ENCODE measurements around the gene KIAA1586.

The KIAA1586 gene

DNA sequence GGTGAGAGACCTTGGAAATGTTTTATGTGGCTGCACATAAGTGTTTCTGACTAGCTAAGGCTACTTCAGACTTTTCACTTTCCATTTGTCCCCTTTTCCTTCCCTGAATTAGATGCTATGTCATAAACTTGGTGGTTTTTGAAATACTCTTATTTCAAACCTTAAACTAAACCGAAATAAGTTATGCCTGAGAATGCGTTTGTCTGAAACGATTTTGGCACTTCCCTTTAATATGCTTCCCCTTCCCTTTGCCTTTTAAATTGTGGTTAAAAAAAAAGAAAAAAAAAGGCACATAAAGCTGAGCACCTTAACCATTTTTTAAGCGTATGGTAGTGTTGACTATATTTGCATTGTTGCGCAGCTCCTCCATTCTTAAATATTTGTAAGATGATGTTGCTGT lies 57.8 kb downstream of the KIAA1586 start:
- no peak for TF ChIP-seq SIN3A (IDR thresholded peaks at IDR 0.05; ENCODE audit: borderline replicate concordance, insufficient read depth, low read length)
- TF ChIP-seq, protein P1, sequence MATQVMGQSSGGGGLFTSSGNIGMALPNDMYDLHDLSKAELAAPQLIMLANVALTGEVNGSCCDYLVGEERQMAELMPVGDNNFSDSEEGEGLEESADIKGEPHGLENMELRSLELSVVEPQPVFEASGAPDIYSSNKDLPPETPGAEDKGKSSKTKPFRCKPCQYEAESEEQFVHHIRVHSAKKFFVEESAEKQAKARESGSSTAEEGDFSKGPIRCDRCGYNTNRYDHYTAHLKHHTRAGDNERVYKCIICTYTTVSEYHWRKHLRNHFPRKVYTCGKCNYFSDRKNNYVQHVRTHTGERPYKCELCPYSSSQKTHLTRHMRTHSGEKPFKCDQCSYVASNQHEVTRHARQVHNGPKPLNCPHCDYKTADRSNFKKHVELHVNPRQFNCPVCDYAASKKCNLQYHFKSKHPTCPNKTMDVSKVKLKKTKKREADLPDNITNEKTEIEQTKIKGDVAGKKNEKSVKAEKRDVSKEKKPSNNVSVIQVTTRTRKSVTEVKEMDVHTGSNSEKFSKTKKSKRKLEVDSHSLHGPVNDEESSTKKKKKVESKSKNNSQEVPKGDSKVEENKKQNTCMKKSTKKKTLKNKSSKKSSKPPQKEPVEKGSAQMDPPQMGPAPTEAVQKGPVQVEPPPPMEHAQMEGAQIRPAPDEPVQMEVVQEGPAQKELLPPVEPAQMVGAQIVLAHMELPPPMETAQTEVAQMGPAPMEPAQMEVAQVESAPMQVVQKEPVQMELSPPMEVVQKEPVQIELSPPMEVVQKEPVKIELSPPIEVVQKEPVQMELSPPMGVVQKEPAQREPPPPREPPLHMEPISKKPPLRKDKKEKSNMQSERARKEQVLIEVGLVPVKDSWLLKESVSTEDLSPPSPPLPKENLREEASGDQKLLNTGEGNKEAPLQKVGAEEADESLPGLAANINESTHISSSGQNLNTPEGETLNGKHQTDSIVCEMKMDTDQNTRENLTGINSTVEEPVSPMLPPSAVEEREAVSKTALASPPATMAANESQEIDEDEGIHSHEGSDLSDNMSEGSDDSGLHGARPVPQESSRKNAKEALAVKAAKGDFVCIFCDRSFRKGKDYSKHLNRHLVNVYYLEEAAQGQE (IDR thresholded peaks at IDR 0.05; ENCODE audit: insufficient read depth in 1 of 2, low read depth in 2 of 2, low read length in 2 of 2) = no peak
- no peak for TF ChIP-seq FOXP2 (optimal IDR thresholded peaks at IDR 0.05; ENCODE audit: borderline replicate concordance, extremely low read depth, extremely low read length, insufficient read depth)
- no peak for TF ChIP-seq TAF1 (IDR thresholded peaks at IDR 0.05; ENCODE audit: borderline replicate concordance, insufficient read depth, low read length)
- TF ChIP-seq POLR2AphosphoS5 (IDR thresholded peaks at IDR 0.05; ENCODE audit: low read depth, low read length) = no peak
